Upper lobe of right lung (tissue), 1 donor: ENCODE data around the gene LY6G6F. TPM values are rescaled to one million over a fixed set of nuclear protein-coding genes. Genes with fewer than 3 reads are reported as not detected.

Experiments used
- ATAC-seq: fragments of 200-7000 bp; cut with Tn5 transposase; one replicate; pipeline ENCODE4 v1.9.1; 2020; ENCODE audit warnings: mild to moderate bottlenecking, moderate library complexity
- DNase-seq: peaks from one replicate; pipeline ENCODE4 v3.0.0-alpha.2; 2020
- H3K27ac ChIP-seq: fragments of 200-600 bp; one replicate; pipeline ENCODE4 v1.8.0; 2022
- H3K27me3 ChIP-seq: fragments of 200-600 bp; one replicate; pipeline ENCODE4 v1.8.0; 2022; ENCODE audit warnings: mild to moderate bottlenecking
- H3K36me3 ChIP-seq: fragments of 200-600 bp; one replicate; pipeline ENCODE4 v1.8.0; 2022
- H3K4me1 ChIP-seq: fragments of 200-600 bp; one replicate; pipeline ENCODE4 v1.8.0; 2022
- H3K4me3 ChIP-seq: fragments of 200-600 bp; one replicate; pipeline ENCODE4 v1.8.0; 2022; ENCODE audit warnings: mild to moderate bottlenecking
- H3K9me3 ChIP-seq: fragments of 200-600 bp; one replicate; pipeline ENCODE4 v1.8.0; 2022
- intact Hi-C: fragments of 100-400 bp; cut with DNase I; formaldehyde crosslinking; loops from one replicate; pipeline ENCODE4 v1.11.0; 2022
- total RNA-seq: library from RNA; stranded (reverse); fragmentation: NEBNext Ultra II Directional; extraction: Animal tissue kit (Norgen Biotek cat#: 25700); gene quantifications from one replicate; pipeline ENCODE4 v1.2.1, GENCODE V29; 2021
- TF ChIP-seq, protein P1 (sequence below): fragments of 200-600 bp; IDR thresholded peaks from one replicate; pipeline ENCODE4 v1.8.0; 2022; ENCODE audit warnings: antibody characterized with exemption
- donor health status: DM: no; HTN: yes; CAD: no; lungs with severe emphysema.

Gene LY6G6F
- total RNA-seq, 1 donor from 2014 or later, result not detected

DNA sequence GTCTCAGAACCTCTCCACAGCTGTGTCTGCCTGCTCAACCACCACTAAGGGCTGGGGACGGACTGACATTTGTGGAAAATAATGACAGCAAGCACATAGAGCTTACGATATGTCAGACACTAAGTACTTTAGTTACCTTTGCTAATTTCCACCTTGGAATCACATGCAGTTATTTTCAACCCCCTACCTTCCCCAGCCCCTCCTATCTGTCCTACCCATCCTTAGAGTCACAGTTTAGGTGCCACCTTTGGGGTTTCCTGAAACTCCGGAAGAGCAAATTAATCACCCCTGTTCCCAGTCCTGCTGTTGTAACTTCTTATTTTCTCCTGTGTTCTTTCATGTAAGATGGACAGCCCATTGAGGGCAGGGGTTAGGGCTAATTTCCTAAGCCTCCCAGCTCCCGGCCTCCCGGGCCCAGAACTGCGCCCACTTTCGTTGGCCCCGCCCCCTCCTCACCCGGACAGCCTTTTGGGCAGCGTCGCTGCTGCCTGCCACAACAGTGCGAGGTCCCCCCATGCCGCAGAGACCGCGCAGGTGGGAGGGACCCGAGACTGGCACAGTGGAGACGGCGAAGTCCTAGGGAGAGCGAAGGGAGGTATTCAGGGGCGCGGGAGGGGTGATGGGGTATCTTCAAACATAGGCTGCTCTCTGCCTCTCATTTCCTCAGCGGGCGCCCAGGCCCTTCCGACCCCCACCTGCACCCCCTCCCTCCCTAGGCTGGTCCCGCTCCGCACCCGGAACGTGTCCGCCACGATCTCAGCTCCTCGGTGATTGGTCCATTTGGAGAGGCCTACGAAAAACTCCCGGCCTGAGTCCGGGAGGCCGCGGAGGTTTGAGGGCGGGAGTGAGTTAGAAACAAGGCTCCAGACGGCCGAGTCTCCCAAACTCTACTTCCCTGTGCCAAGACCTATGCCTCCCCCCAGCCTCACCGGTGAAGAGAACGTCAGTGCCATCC, 21.3 kb downstream of the LY6G6F start:
- peaks cover 48% of the 10 kb centered on the region for H3K4me1 ChIP-seq
- DNase-seq, result no peak

DNA sequence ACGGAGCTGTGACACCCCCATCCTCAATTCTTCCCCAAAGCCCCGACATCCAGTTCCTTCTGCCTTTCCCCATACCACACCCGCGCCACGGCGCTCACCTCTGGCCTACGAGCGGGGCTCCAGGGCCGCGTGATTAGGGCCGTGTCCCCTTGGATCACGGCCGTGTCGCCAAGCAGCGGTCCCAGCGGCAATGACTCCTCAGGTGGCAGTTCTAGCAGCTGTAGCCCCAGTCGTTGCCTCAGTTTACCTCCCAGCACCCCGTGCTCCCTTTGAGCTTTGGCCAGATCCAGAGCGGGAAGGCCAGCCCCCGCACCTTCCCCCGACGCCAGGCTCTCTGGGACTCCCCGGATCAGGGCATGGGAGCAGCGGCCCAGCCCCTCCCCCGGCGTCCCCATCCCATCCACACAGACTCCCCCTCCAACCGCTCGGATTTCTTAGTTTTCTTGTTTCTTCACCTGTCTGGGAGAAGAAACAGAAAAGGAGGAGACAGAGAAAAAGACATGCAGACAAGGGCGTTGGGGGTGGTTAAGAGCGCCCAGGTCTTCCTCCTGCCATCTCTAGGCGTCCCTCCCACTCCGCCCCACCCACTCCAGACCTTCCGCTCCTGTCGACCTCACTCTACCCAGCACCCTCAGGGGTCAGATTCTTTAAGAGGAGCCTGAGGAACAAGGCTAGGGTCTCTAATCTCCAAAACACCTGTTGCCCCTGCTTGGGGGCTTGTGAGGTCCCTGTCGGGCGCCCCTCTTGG, 22.3 kb downstream of the LY6G6F start, which contains the start of gene DDAH2:
Gene DDAH2 (minus strand): TSS at position 533 of the 748 bp plus-strand sequence. CDS start 138 bp downstream, at position 395.
- intact Hi-C loops, result no loop called here
- no peaks in the 10 kb centered on the region for H3K27me3 ChIP-seq
- TF ChIP-seq, protein P1, sequence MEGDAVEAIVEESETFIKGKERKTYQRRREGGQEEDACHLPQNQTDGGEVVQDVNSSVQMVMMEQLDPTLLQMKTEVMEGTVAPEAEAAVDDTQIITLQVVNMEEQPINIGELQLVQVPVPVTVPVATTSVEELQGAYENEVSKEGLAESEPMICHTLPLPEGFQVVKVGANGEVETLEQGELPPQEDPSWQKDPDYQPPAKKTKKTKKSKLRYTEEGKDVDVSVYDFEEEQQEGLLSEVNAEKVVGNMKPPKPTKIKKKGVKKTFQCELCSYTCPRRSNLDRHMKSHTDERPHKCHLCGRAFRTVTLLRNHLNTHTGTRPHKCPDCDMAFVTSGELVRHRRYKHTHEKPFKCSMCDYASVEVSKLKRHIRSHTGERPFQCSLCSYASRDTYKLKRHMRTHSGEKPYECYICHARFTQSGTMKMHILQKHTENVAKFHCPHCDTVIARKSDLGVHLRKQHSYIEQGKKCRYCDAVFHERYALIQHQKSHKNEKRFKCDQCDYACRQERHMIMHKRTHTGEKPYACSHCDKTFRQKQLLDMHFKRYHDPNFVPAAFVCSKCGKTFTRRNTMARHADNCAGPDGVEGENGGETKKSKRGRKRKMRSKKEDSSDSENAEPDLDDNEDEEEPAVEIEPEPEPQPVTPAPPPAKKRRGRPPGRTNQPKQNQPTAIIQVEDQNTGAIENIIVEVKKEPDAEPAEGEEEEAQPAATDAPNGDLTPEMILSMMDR, result peak; percentile 65
- peak within 1 kb of the TSS; percentile 85 for H3K27ac ChIP-seq
- no peak for DNase-seq
- ATAC-seq, result peak; percentile 27
- H3K4me1 ChIP-seq, result peaks cover 52% of the 10 kb centered on the region
- H3K4me3 ChIP-seq, result peak within 1 kb of the TSS; percentile 88
- H3K36me3 ChIP-seq, result peaks cover 36% of the 10 kb centered on the region
- H3K9me3 ChIP-seq, result no peaks in the 10 kb centered on the region

More for the DNA sequence above, 21.3 kb downstream of the LY6G6F start:
- no peak for ATAC-seq
- H3K36me3 ChIP-seq, result peaks cover 26% of the 10 kb centered on the region
- no peaks in the 10 kb centered on the region for H3K27me3 ChIP-seq
- peak overlapping the region; percentile 88 for H3K4me3 ChIP-seq
- TF ChIP-seq, protein P1, result no peak
- H3K27ac ChIP-seq, result peak overlapping the region; percentile 78
- H3K9me3 ChIP-seq, result no peaks in the 10 kb centered on the region
- intact Hi-C loops, result no loop called here

DNA sequence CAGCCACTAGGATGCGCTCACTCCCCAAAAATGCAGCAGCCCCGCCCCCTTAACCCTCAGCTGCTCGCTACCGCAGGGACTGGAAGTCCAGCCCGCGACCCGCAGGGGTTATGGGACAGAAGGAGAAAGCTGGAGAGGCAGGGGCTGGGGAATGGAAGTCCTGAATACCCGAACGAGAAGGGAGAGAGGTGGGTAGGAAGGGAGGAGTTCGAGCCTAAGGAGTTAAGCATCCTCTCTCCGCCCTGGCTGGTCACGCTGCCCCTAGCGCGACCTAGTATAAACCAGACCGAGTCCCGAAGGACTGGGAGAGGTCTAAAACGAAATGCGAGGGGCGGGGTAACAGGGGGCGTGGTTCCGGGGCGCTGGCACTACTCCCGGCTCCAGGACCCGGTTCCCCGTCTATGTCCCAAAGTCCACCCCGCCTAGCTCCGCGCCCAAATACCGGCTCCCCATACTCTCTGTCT, 22.9 kb downstream of the LY6G6F start:
- peak; percentile 95 for DNase-seq
- no peaks in the 10 kb centered on the region for H3K9me3 ChIP-seq
- no peaks in the 10 kb centered on the region for H3K27me3 ChIP-seq
- H3K4me1 ChIP-seq, result peaks cover 58% of the 10 kb centered on the region
- intact Hi-C loops, result no loop called here
- TF ChIP-seq, protein P1, result no peak
- H3K36me3 ChIP-seq, result peaks cover 42% of the 10 kb centered on the region
- peak; percentile 85 for ATAC-seq
- H3K4me3 ChIP-seq, result peak overlapping the region; percentile 88
- peak overlapping the region; percentile 85 for H3K27ac ChIP-seq

DNA sequence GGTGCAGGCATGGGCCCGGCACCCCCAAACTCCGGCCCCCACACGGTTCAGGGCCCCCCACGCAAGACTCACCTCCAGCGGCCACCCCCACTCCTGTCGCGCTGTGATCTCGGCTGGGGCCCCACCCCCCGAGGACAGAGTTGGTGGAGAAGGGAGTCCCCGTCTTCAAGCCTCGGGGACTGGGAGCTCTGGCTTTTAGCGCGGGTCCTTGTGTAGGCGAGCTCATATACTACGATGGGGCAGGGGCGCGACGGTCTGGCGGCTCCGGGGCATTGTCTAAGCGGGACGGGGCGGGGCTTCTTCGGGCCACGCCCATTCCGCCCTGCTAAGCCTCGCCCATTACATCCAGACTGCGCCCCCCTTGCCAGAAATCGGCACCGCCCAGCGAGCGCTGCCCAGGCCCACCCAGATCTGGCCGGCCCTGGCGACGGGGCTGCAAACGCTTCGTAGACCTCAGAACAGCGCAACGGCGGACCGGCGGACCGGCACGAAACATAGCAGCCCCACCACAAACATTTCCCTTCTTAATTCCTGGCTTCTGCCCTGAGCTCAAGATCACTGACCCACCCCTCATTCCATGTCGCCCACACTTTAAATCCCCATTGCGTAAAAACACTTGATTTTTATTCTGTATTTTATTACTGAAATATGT, 23.4 kb downstream of the LY6G6F start:
- Histone ChIP-seq H3K4me3 (peak overlapping the region; percentile 88), H3K9me3 (no peaks in the 10 kb centered on the region), H3K27ac (peak overlapping the region; percentile 85), H3K27me3 (no peaks in the 10 kb centered on the region), H3K4me1 (peaks cover 60% of the 10 kb centered on the region), H3K36me3 (peaks cover 43% of the 10 kb centered on the region)
- ATAC-seq, result peak; percentile 74
- peak; percentile 90 for DNase-seq
- TF ChIP-seq, protein P1, result no peak
- intact Hi-C loops, result no loop called here

DNA sequence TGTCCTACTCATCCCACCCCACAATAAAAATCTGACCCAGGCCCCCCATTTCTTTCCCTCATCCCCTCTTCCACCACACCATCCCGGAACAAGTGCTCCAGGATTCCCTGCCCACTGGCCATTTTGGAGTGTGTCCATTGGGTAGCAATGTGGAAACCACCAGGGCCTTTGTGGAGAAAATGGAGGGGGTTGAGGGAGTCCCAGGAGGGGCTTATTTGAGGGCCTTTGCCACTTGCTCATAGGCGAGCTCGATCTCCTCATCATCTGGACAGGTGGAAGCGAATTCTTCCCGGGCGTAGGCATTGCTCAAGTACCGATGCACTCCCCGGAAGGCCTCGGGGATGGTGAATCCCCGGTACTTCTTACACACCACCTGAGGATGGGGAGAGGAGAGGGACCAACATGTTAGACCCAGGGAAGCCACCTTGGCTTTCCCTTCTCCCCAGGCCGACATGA, 24.0 kb downstream of the LY6G6F start:
- Histone ChIP-seq H3K9me3 (no peaks in the 10 kb centered on the region), H3K4me3 (peak overlapping the region; percentile 88), H3K36me3 (peaks cover 43% of the 10 kb centered on the region), H3K4me1 (peaks cover 58% of the 10 kb centered on the region), H3K27me3 (no peaks in the 10 kb centered on the region), H3K27ac (peak overlapping the region; percentile 85)
- TF ChIP-seq, protein P1, result no peak
- DNase-seq (no peak), ATAC-seq (no peak)
- intact Hi-C loops, result no loop called here
